IPS DF 4.7 (cell line): ENCODE results near the gene FER1L5.
A peak's percentile ranks its signal among the peaks of the same experiment; 100 is the strongest.
"Not testable (repeated sequence)": the region's sequence is repeated elsewhere in the genome, so short reads cannot be mapped to it uniquely, and the experiment has no call there.

ENCODE experiments used
- DNase-seq: peaks from one replicate; pipeline ENCODE4 v3.0.0-alpha.2; 2013; ENCODE audit warnings: low spot score; ENCODE audit errors: extremely low read depth

FER1L5 gene

GRCh38 chr2:96636551-96637171, 5.9 kb upstream of the FER1L5 start:
- no peak for DNase-seq

- DNase-seq, result no peak
These were observed 5.0 kb upstream of the FER1L5 start for GRCh38 chr2:96637385-96638143.

GRCh38 chr2:96638144-96639121, 4.1 kb upstream of the FER1L5 start, which contains the start of gene KANSL3:
KANSL3 (minus strand) TSS chr2:96638312; CDS start chr2:96637135, 1,177 bp downstream.
- peak; percentile 62 for DNase-seq

GRCh38 chr2:96647681-96648080, 5.1 kb downstream of the FER1L5 start:
- no peak for DNase-seq

GRCh38 chr2:96648306-96648930, 5.9 kb downstream of the FER1L5 start:
- no peak for DNase-seq

- DNase-seq, result no peak
These were observed 6.8 kb downstream of the FER1L5 start for GRCh38 chr2:96649342-96649741.

GRCh38 chr2:96651793-96652192, 9.2 kb downstream of the FER1L5 start:
- no peak for DNase-seq

- DNase-seq, result not testable (repeated sequence)
These were observed 12.2 kb downstream of the FER1L5 start for GRCh38 chr2:96654791-96655190.

- DNase-seq, result no peak
These were observed 13.0 kb downstream of the FER1L5 start for GRCh38 chr2:96655526-96655925.

GRCh38 chr2:96656540-96656939, 14.0 kb downstream of the FER1L5 start:
- DNase-seq, result no peak

GRCh38 chr2:96661324-96661723, 18.8 kb downstream of the FER1L5 start:
- DNase-seq, result no peak

GRCh38 chr2:96662360-96662759, 19.8 kb downstream of the FER1L5 start:
- no peak for DNase-seq

GRCh38 chr2:96663177-96663576, 20.6 kb downstream of the FER1L5 start:
- DNase-seq, result no peak

- no peak for DNase-seq
These were observed 21.3 kb downstream of the FER1L5 start for GRCh38 chr2:96663829-96664228.

- DNase-seq, result no peak
These were observed 21.9 kb downstream of the FER1L5 start for GRCh38 chr2:96664366-96664925.

GRCh38 chr2:96665083-96665569, 22.6 kb downstream of the FER1L5 start:
- no peak for DNase-seq

GRCh38 chr2:96665717-96666116, 23.2 kb downstream of the FER1L5 start:
- not testable (repeated sequence) for DNase-seq

- no peak for DNase-seq
These were observed 26.2 kb downstream of the FER1L5 start for GRCh38 chr2:96668771-96669170.

- DNase-seq, result no peak
These were observed 27.1 kb downstream of the FER1L5 start for GRCh38 chr2:96669539-96670215.

- no peak for DNase-seq
These were observed 37.3 kb downstream of the FER1L5 start for GRCh38 chr2:96679848-96680247.
